COLO668 (cell line): ENCODE data around the gene LHFPL4.
A peak's percentile ranks its signal among the peaks of the same experiment; 100 is the strongest.
"Not testable (repeated sequence)": the region's sequence is repeated elsewhere in the genome, so short reads cannot be mapped to it uniquely, and the experiment has no call there.

Experiments used
- DNase-seq: peaks from one replicate; lab custom pipeline; 2025; ENCODE audit not compliant: unreplicated experiment; lab: John Stamatoyannopoulos, UW

The LHFPL4 gene

GRCh38 chr3:9542182-9542581 lies 11.4 kb downstream of the LHFPL4 start:
- no peak for DNase-seq

- DNase-seq, result no peak
Observed at GRCh38 chr3:9536212-9536611, 17.4 kb downstream of the LHFPL4 start.

GRCh38 chr3:9534429-9534828 lies 19.2 kb downstream of the LHFPL4 start:
- DNase-seq, result no peak

GRCh38 chr3:9525078-9525477 lies 28.5 kb downstream of the LHFPL4 start:
- no peak for DNase-seq

GRCh38 chr3:9514956-9515355 lies 38.7 kb downstream of the LHFPL4 start:
- no peak for DNase-seq

- DNase-seq, result no peak
Observed at GRCh38 chr3:9514306-9514705, 39.3 kb downstream of the LHFPL4 start.

- DNase-seq, result no peak
Observed at GRCh38 chr3:9512456-9513045, 41.1 kb downstream of the LHFPL4 start.

GRCh38 chr3:9508781-9509180 lies 44.8 kb downstream of the LHFPL4 start:
- DNase-seq, result peak; percentile 10

GRCh38 chr3:9507586-9508578 lies 45.7 kb downstream of the LHFPL4 start:
- no peak for DNase-seq

GRCh38 chr3:9503283-9503682 lies 50.3 kb downstream of the LHFPL4 start:
- DNase-seq, result peak; percentile 59

GRCh38 chr3:9501226-9501625 lies 52.4 kb downstream of the LHFPL4 start:
- DNase-seq, result no peak

- peak; percentile 60 for DNase-seq
Observed at GRCh38 chr3:9500108-9501050, 53.2 kb downstream of the LHFPL4 start.

- no peak for DNase-seq
Observed at GRCh38 chr3:9499455-9500107, 54.0 kb downstream of the LHFPL4 start.

- no peak for DNase-seq
Observed at GRCh38 chr3:9498781-9499180, 54.8 kb downstream of the LHFPL4 start.

GRCh38 chr3:9497821-9498565 lies 55.6 kb downstream of the LHFPL4 start:
- DNase-seq, result no peak

- no peak for DNase-seq
Observed at GRCh38 chr3:9496893-9497292, 56.7 kb downstream of the LHFPL4 start.

- not testable (repeated sequence) for DNase-seq
Observed at GRCh38 chr3:9494036-9494435, 59.6 kb downstream of the LHFPL4 start.

- DNase-seq, result no peak
Observed at GRCh38 chr3:9491506-9491905, 62.1 kb downstream of the LHFPL4 start.

GRCh38 chr3:9485248-9485647 lies 68.4 kb downstream of the LHFPL4 start:
- no peak for DNase-seq

GRCh38 chr3:9480265-9480664 lies 73.4 kb downstream of the LHFPL4 start:
- DNase-seq, result no peak
